ENCODE results near the gene NINL. TPM values are rescaled to one million over a fixed set of nuclear protein-coding genes. Genes with fewer than 3 reads are reported as not detected.

NINL gene
- total and polyA plus RNA-seq, 4 experiments from 2014 or later, result 0.36 to 4.0 (median 3.4) TPM; not detected in 1

GRCh38 chr20:25579081-25579770 lies 6.1 kb downstream of the NINL start:
- Mint-ChIP-seq H3K9me3 (no peaks in the 10 kb centered on the region), H3K4me3 (no peak overlapping the region), H3K4me1 (peaks cover 0 to 5% (median 3%) of the 10 kb centered on the region in 4 donors), H3K36me3 (no peaks in the 10 kb centered on the region), H3K27me3 (peaks cover 0 to 5% of the 10 kb centered on the region in 2 donors), H3K27ac (no peak overlapping the region)
- no peak for DNase-seq
- Histone ChIP-seq H3K27ac (ENCODE audit: low read depth, low read length) (no peak overlapping the region), H3K27me3 (ENCODE audit: insufficient read depth, low read length) (no peaks in the 10 kb centered on the region), H3K4me3 (ENCODE audit: low read length in 2 of 2) (no peak overlapping the region), H3K9me3 (ENCODE audit: control insufficient read depth in 1 of 2, low read length in 2 of 2) (no peaks in the 10 kb centered on the region), H3K36me3 (ENCODE audit: insufficient read depth, low read length) (no peaks in the 10 kb centered on the region), H3K4me1 (ENCODE audit: insufficient read depth, low read length) (no peaks in the 10 kb centered on the region)
- CTCF ChIA-PET (ENCODE audit: partially characterized antibody), result no interaction called here
- POLR2A ChIA-PET (ENCODE audit: partially characterized antibody), result no interaction called here
- intact Hi-C loops (cut with micrococcal nuclease), result no loop called here

- Mint-ChIP-seq H3K27me3 (peaks cover 0 to 2% of the 10 kb centered on the region in 2 donors), H3K4me1 (no peaks in the 10 kb centered on the region), H3K27ac (no peak overlapping the region)
These were observed 8.4 kb downstream of the NINL start for GRCh38 chr20:25576783-25577530.

DNA sequence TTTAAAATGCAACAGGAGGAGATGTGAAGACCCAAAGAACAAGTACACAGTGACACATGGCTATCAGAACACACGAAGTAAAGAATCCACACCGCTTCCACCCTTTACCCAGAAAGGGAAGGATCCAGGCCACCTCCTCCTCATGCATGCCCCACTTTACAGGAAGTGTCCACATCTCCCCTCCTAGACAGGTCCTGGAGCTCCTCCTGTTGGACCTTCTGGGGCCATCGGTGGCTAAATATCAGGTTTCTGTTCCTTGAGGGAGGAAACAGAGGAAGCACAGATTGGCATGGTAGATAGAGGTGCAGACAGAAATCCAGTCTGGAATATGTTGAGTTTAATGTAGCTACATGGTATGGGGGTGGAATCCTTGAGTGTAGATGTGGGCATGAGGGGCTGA lies 10.9 kb downstream of the NINL start:
- no peak for DNase-seq
- intact Hi-C loops (cut with micrococcal nuclease), result no loop called here
- H3K4me1 Mint-ChIP-seq, result no peaks in the 10 kb centered on the region

More at GRCh38 chr20:25576783-25577530, 8.4 kb downstream of the NINL start:
- H3K36me3 Mint-ChIP-seq, result no peaks in the 10 kb centered on the region
- Histone ChIP-seq H3K4me3 (ENCODE audit: low read length in 2 of 2) (no peak overlapping the region), H3K36me3 (ENCODE audit: insufficient read depth, low read length) (no peaks in the 10 kb centered on the region), H3K27me3 (ENCODE audit: insufficient read depth, low read length) (no peaks in the 10 kb centered on the region), H3K27ac (ENCODE audit: low read depth, low read length) (no peak overlapping the region), H3K4me1 (ENCODE audit: insufficient read depth, low read length) (no peaks in the 10 kb centered on the region), H3K9me3 (ENCODE audit: control insufficient read depth in 1 of 2, low read length in 2 of 2) (no peaks in the 10 kb centered on the region)
- H3K9me3 Mint-ChIP-seq, result no peaks in the 10 kb centered on the region
- H3K4me3 Mint-ChIP-seq, result no peak overlapping the region
- CTCF ChIA-PET (ENCODE audit: partially characterized antibody), result no interaction called here
- intact Hi-C loops (cut with micrococcal nuclease), result no loop called here
- DNase-seq, result no peak
- POLR2A ChIA-PET (ENCODE audit: partially characterized antibody), result no interaction called here

GRCh38 chr20:25573288-25574251 lies 11.8 kb downstream of the NINL start:
- Mint-ChIP-seq H3K4me1 (no peaks in the 10 kb centered on the region), H3K4me3 (no peak overlapping the region), H3K27me3 (peaks cover 0 to 2% of the 10 kb centered on the region in 2 donors), H3K36me3 (no peaks in the 10 kb centered on the region), H3K9me3 (no peaks in the 10 kb centered on the region), H3K27ac (no peak overlapping the region)
- POLR2A ChIA-PET (ENCODE audit: partially characterized antibody), result no interaction called here
- H3K27me3 ChIP-seq (ENCODE audit: insufficient read depth, low read length), result no peaks in the 10 kb centered on the region
- H3K27ac ChIP-seq (ENCODE audit: low read depth, low read length), result no peak overlapping the region
- no peaks in the 10 kb centered on the region for H3K9me3 ChIP-seq (ENCODE audit: control insufficient read depth in 1 of 2, low read length in 2 of 2)
- no peak overlapping the region for H3K4me3 ChIP-seq (ENCODE audit: low read length in 2 of 2)
- CTCF ChIA-PET (ENCODE audit: partially characterized antibody), result no interaction called here
- H3K4me1 ChIP-seq (ENCODE audit: insufficient read depth, low read length), result no peaks in the 10 kb centered on the region
- intact Hi-C loops (cut with micrococcal nuclease), result no loop called here
- no peaks in the 10 kb centered on the region for H3K36me3 ChIP-seq (ENCODE audit: insufficient read depth, low read length)
- no peak for DNase-seq

More for the DNA sequence above, 10.9 kb downstream of the NINL start:
- H3K27ac Mint-ChIP-seq, result peak overlapping the region in 1 of 7 donors; percentile 32
- H3K4me1 ChIP-seq (ENCODE audit: insufficient read depth, low read length), result no peaks in the 10 kb centered on the region
- no peaks in the 10 kb centered on the region for H3K9me3 ChIP-seq (ENCODE audit: control insufficient read depth in 1 of 2, low read length in 2 of 2)
- no peak overlapping the region for H3K4me3 ChIP-seq (ENCODE audit: low read length in 2 of 2)
- no peaks in the 10 kb centered on the region for H3K9me3 Mint-ChIP-seq
- H3K27ac ChIP-seq (ENCODE audit: low read depth, low read length), result no peak overlapping the region
- no peak overlapping the region for H3K4me3 Mint-ChIP-seq
- no peaks in the 10 kb centered on the region for H3K36me3 ChIP-seq (ENCODE audit: insufficient read depth, low read length)
- peaks cover 0 to 2% of the 10 kb centered on the region in 2 donors for H3K27me3 Mint-ChIP-seq
- no peaks in the 10 kb centered on the region for H3K36me3 Mint-ChIP-seq
- H3K27me3 ChIP-seq (ENCODE audit: insufficient read depth, low read length), result no peaks in the 10 kb centered on the region
- ChIA-PET CTCF (ENCODE audit: partially characterized antibody) (interaction anchor here (0.6 kb wide), 1 partner anchor 76 kb away, joined by 3 read pairs; no protein-coding TSS in a partner anchor), POLR2A (ENCODE audit: partially characterized antibody) (no interaction called here)

DNA sequence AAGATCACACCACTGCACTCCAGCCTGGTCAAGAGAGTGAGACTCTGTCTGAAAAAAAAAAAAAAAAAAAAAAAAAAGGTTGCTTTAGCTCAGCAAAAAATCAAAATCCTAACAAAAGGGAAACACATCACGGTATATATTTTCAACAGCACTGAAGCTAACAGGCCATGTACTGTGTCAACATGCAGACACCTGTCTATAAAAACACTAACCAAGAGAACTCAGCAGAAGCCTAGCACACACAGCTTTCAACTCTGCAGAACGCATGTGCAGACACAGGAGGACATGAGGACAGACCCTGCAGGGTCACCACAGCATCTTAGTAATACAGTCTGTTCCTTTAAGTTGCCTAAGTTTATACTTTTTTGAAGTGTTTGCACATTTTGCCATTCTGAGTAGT lies 13.5 kb downstream of the NINL start:
- H3K4me3 ChIP-seq (ENCODE audit: low read length in 2 of 2), result no peak overlapping the region

GRCh38 chr20:25571240-25571639 lies 14.1 kb downstream of the NINL start:
- peaks cover 0 to 2% (median under 1%) of the 10 kb centered on the region in 4 donors for H3K4me1 Mint-ChIP-seq
- ChIA-PET CTCF (ENCODE audit: partially characterized antibody) (no interaction called here), POLR2A (ENCODE audit: partially characterized antibody) (no interaction called here)
- no peak overlapping the region for H3K4me3 Mint-ChIP-seq
- no peak for DNase-seq
- intact Hi-C loops (cut with micrococcal nuclease), result no loop called here
- H3K36me3 Mint-ChIP-seq, result no peaks in the 10 kb centered on the region
- no peaks in the 10 kb centered on the region for H3K27me3 Mint-ChIP-seq
- no peak overlapping the region for H3K27ac Mint-ChIP-seq
- Histone ChIP-seq H3K9me3 (ENCODE audit: control insufficient read depth in 1 of 2, low read length in 2 of 2) (no peaks in the 10 kb centered on the region), H3K4me3 (ENCODE audit: low read length in 2 of 2) (no peak overlapping the region), H3K27me3 (ENCODE audit: insufficient read depth, low read length) (no peaks in the 10 kb centered on the region), H3K36me3 (ENCODE audit: insufficient read depth, low read length) (no peaks in the 10 kb centered on the region), H3K27ac (ENCODE audit: low read depth, low read length) (no peak overlapping the region), H3K4me1 (ENCODE audit: insufficient read depth, low read length) (no peaks in the 10 kb centered on the region)
- no peaks in the 10 kb centered on the region for H3K9me3 Mint-ChIP-seq

More for the DNA sequence above, 13.5 kb downstream of the NINL start:
- Mint-ChIP-seq H3K9me3 (no peaks in the 10 kb centered on the region), H3K27ac (no peak overlapping the region), H3K4me3 (no peak overlapping the region), H3K27me3 (no peaks in the 10 kb centered on the region), H3K36me3 (no peaks in the 10 kb centered on the region), H3K4me1 (peaks cover 0 to 2% (median under 1%) of the 10 kb centered on the region in 4 donors)
- Histone ChIP-seq H3K9me3 (ENCODE audit: control insufficient read depth in 1 of 2, low read length in 2 of 2) (no peaks in the 10 kb centered on the region), H3K27me3 (ENCODE audit: insufficient read depth, low read length) (no peaks in the 10 kb centered on the region), H3K27ac (ENCODE audit: low read depth, low read length) (no peak overlapping the region), H3K36me3 (ENCODE audit: insufficient read depth, low read length) (no peaks in the 10 kb centered on the region), H3K4me1 (ENCODE audit: insufficient read depth, low read length) (no peaks in the 10 kb centered on the region)
- ChIA-PET POLR2A (ENCODE audit: partially characterized antibody) (no interaction called here), CTCF (ENCODE audit: partially characterized antibody) (no interaction called here)
- no peak for DNase-seq
- intact Hi-C loops (cut with micrococcal nuclease), result no loop called here

- H3K4me1 Mint-ChIP-seq, result peaks cover 0 to 2% (median under 1%) of the 10 kb centered on the region in 4 donors
- H3K27me3 Mint-ChIP-seq, result no peaks in the 10 kb centered on the region
- no peak for DNase-seq
- H3K27ac Mint-ChIP-seq, result no peak overlapping the region
- intact Hi-C loops (cut with micrococcal nuclease), result no loop called here
- H3K27me3 ChIP-seq (ENCODE audit: insufficient read depth, low read length), result no peaks in the 10 kb centered on the region
- no peaks in the 10 kb centered on the region for H3K9me3 ChIP-seq (ENCODE audit: control insufficient read depth in 1 of 2, low read length in 2 of 2)
- H3K36me3 Mint-ChIP-seq, result no peaks in the 10 kb centered on the region
- H3K4me3 Mint-ChIP-seq, result no peak overlapping the region
- H3K27ac ChIP-seq (ENCODE audit: low read depth, low read length), result no peak overlapping the region
- H3K4me3 ChIP-seq (ENCODE audit: low read length in 2 of 2), result no peak overlapping the region
- H3K4me1 ChIP-seq (ENCODE audit: insufficient read depth, low read length), result no peaks in the 10 kb centered on the region
- ChIA-PET CTCF (ENCODE audit: partially characterized antibody) (no interaction called here), POLR2A (ENCODE audit: partially characterized antibody) (no interaction called here)
- no peaks in the 10 kb centered on the region for H3K36me3 ChIP-seq (ENCODE audit: insufficient read depth, low read length)
- no peaks in the 10 kb centered on the region for H3K9me3 Mint-ChIP-seq
These were observed 15.2 kb downstream of the NINL start for GRCh38 chr20:25570148-25570530.
